ENCODE data around the gene OLFML2B.

The OLFML2B gene

GRCh38 chr1:162003830-162004215 lies 19.8 kb downstream of the OLFML2B start:
- peak; percentile 13 for DNase-seq

DNA sequence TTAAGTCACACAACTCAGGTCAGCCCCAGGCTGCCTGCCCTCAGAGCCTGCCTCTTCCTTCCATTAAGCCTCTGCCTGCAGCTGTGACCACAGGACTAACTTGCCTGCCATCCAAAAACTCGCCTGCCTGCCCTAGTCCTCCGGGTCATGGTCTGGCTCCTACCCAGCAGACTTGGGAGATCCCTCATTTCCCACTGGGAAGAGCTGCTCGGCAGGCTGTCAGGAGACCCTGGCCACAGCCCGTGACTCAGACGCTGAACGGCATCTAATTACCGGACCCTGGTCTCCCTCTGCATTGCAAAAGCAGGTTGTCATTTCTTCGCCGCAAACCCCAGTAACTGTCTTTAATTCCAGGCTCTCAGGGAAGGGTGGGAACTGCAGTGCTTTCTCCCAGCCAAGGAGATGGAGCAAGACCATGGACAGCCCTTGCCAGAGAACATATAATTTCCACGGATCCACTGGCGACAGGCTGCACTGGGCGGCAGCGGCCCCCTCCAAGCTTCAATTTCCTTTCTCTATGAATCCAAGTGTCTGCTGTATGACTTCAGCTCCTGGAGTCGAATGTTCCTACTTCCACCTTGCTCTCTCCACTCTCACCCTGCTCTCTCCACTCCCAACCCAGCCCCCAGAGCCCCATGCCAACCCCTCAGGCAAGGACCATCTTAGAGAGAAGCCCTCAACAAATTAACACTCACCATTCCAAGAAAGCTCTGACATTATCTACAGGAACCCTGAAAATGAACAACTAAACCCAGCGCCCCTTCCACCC lies 20.4 kb downstream of the OLFML2B start:
- peak; percentile 11 for DNase-seq

DNA sequence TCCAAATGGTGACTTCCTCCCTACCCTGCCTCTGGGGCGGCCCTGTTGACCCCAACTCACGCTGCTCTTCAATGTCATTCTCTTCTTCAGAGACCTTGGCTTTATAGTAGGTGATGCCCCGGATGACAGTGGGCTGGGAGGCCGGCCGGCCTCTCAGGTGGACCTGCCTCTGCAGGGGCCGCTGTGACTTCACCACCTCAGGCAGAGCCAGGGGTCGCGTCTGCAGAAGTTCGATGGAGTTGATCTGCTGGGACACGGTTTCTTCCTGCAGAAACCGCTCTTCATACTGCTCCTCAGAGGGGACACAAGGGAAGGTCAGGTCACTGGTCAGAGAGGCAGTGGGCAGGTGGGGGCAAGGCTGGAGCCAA lies 23.6 kb downstream of the OLFML2B start:
- DNase-seq = no peak

DNA sequence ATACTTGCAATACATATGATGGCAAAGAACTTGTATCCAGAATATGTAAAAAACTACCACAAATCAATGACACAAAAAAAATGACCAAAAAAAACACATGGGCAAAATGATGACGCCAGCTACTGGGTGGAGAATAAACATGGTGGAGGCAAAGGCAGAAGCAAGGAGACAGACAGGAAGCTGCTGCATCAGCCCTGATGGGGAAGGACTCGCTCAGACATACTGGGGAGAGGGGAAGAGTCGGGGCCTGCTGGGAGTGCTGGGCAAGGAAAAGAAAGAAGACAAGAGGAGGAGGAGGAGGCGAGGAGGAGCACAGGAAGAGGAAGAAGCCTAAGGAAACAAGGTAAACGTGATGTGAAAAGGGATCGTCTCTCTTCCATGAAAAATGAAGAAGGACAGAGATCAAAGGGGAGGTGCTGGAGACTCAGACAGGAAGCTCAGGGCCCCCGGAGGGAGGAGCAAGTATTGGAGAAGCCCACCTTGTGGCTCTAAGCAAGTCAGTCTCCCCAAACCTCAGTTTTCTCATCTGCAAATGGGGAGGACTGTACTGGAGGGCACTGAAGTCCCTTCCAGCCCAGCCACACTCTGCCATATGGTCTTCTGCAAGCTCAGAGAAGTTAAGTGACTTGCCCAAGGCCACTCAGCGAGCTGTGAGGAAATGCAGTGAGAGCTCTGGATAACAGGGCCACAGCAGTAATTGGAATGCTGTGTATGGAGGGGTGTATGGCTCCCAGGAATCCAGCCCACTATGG lies 24.2 kb downstream of the OLFML2B start:
- no peak for DNase-seq

- no peak for DNase-seq
Observed at GRCh38 chr1:161998811-161999210, 24.9 kb downstream of the OLFML2B start.

DNA sequence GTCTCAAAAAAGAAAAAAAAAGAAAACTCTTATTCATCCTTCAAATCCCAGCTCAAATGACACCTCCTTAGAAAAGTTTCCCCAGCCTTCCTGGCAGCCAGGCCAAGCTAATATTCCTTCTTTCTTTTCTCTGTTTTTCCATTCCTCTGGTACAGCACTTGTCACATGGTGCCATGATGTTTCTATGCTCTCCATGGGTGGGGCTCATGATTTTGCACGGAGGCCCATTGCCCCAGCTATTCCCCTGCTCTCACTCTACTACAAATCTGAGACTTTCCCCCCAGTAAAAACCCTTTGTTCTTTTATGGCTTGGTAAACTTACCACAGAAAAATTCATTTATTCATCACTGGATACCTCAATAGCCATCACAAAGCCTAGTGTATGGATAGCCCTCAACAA lies 26.5 kb downstream of the OLFML2B start:
- no peak for DNase-seq

- no peak for DNase-seq
Observed at GRCh38 chr1:161994175-161994668, 29.4 kb downstream of the OLFML2B start.

DNA sequence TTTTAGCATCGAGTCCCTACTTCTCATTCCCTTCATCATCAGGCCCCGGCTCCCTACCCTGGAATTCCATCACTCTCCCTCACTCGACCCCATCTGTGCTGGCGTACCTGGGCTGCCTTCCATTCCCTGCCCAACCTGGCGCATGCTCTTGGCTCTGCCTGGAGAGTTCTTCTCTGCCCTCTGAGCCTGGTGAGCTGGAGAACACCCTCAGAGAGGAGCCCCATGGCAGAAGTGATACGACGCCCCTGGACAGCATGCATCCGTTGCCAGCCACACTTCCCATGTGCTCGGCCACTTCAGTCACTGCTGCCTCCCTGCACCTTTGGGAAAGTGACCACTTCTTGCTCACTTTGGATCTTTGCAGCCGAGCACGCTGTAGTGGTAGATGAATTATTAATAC lies 30.1 kb downstream of the OLFML2B start:
- DNase-seq = no peak

DNA sequence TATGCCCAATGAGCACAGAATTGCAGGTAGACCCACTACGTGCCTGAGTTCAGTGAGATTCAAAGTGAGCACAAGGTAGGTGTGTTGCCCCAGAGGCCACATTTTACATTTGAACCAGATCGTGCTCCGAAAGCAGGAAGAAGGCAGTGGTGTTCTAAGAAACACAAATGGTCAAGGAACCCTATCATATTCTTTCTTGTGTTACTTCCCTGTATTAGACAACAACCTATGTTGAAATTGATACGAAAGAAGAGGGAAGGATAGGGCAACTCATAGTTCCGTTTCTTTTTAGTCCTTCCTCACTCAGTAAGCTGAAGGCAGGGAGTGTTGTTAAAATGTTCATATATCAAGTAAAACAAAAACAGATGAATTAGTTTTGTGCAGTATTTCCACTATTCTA lies 33.9 kb downstream of the OLFML2B start:
- no peak for DNase-seq

- no peak for DNase-seq
Observed at GRCh38 chr1:161989108-161989507, 34.6 kb downstream of the OLFML2B start.

DNA sequence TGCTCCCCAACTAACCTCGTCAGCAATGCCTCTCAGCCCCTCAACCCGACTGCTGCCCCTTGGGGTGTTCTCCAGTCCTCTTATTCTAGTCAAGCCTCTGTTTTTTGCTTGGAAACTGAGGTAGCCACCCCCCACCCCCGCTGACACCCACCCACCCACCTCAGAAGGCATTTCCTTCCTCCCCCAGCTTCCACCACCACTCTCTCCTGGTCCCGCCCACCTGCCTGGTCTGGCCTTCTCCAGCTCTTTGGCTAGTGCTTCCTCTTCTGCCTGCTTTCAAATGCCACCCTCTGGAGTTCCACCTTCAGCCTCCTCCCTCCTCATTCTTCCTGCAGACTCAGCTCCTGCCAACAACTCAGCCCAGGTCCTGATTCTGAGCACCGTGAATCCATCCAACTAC lies 35.3 kb downstream of the OLFML2B start:
- no peak for DNase-seq

DNA sequence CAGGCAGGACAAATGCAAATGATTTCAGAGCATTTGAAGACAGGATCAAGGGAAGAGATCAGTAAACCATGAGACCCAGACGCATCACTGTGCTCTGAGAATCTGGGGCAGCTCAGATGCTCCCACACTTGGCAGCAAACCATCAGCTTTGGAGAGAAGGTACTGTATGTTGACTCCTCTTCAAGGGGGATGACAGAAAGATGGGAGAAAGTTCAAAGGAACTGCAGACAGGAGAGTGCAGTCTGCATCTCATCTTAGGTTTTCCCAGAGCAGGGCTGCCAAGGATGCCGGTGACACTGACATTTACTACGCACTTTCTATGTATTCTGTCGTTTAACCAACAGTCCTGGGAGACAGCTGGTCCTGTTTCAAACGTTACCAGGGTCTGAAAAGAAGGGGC lies 35.8 kb downstream of the OLFML2B start:
- DNase-seq = no peak

DNA sequence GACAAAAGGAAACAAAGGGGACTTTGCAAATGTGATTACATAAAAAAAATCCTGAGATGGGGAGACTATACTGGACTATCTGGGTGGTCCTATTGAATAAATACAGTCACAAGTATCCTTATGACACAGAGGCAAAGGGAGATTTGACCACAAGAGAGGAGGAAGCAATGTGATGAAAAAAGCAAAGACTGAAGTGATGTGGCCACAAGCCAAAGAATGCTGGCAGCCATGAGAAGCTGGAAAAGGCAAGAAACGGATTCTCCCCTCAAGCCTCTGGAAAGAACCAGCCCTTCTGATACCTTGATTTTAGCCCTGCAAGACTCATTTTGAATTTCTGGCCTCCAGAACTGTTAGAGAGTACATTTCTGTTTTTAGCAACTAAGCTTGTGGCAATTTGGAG lies 36.4 kb downstream of the OLFML2B start:
- DNase-seq = no peak

- DNase-seq = no peak
Observed at GRCh38 chr1:161986328-161986727, 37.3 kb downstream of the OLFML2B start.

DNA sequence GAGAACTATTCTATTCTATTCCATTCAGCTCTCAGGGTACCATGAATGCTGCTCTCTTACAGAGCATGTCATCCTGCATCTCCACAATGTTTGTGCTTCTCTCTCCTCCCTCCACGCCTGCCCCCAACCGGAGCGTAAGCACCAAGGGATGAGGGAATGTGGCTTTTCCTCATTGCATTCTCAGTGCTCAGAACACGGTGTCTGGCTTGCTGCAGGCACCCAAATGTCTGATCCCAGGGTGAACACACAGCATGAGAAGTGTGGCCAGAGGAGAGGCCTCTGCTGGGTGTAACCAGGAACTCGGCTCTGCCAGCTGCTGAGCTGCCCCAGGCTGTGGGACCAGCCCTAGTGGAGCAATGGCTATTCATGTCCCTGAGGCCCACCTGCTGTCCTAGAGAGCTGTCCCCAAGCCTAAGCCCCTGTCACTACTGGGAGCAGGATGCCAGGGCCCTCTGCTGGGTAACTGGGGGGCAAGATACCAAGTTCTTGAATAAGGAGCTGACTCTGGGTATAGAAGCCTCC lies 38.3 kb downstream of the OLFML2B start:
- no peak for DNase-seq

GRCh38 chr1:161983725-161984124 lies 39.9 kb downstream of the OLFML2B start:
- DNase-seq = no peak

DNA sequence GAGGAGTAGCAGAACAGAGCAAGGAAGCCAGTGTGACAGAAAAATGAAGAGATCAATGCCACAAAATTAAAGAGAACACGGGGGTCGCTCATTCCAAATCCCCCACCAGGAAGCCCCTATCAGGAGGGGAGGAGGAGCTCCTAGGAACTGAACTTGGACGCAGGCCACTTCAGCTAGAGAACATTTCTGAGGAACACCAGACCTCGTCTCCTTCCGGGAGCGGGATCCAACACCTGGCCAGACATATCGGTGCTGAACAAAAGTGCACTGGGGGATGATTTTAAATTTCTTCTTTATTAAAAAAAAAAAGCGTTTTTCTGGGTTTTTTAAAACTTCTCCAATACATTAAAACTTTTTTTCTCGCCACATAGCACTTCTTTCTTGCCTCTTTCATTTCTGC lies 40.8 kb downstream of the OLFML2B start:
- no peak for DNase-seq

DNA sequence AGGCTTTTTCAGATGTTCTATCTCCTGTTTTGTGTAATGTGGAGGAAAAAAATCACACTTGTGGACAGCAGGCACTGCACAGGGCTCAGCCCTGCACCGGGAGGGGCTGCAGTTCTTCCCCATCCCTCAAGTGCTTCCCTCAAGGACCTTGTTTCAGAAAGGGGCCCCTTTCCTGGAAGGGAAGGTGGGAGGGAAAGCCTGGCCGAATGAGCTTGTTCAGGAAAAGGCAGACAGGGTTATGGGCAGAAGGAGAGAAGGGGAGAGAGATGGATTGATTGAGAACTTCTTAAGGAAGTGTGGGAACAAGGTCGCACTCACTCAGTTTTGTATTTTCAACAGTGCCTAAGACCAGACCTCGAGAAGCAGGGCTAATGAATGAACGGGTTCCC lies 41.2 kb downstream of the OLFML2B start:
- DNase-seq = no peak

DNA sequence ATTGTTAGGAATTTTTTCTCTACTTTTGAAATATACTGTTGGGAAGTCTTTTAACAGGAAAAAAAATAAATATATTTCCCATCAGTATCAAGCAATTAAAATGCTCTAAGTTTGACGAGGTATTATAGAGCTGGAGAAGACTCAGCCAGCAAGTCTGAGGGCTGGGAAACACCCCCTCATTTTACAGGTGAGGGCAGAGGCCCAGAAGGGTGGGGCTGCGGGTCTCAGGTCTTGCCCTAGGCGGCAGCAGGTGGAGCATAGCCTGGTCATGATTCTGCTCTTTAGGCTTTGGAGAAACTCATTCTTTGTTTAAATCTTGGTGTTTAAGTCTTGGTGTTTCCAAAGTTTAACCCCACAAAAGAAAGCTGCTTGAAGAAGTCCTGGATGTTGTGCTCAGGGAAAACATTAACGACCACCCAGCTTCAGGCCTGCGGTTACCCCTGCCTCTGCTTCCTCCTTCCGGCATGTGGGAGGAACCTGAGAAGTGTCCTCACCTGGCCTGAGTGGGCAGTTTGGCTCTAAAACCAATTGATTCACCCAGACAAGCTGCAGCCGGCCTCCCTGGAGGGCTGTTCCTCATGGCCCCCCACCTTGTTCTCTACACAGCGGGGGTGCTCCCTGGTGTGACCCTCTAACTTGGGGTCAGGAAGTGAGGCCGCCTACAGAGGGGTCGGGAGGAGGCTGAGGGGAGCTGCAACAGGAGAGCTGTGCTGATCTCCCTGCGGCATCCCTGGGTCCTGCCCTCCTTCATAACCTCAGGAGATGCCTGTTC lies 41.7 kb downstream of the OLFML2B start:
- DNase-seq = no peak

DNA sequence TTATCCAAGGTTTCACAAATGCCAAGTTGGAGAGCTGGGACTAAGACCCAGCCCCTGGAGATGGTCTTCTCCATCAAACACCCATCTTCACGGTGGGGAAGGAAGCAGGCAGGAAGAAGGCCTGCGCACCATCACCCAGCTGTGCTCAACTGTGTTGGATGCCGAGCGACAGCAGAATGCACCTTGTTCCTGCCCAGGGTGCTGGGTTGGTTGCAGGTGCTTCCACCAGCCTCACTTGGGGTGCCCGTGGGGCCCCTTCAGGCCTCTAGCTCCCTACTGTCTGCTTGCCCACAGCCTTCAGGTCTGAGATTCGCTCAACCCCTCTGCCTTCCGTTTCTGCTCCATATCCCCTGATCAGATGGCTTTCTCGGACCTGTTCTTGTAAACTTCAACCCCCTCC lies 42.5 kb downstream of the OLFML2B start:
- DNase-seq = no peak

- no peak for DNase-seq
Observed at GRCh38 chr1:161978011-161978790, 45.5 kb downstream of the OLFML2B start.

Measured in DMS79 (cell line).